Measurements from ENCODE around the gene FRMPD4.

The FRMPD4 gene

GRCh38 chrX:12292996-12293765, 154.9 kb downstream of the FRMPD4 start:
- in situ Hi-C loops (cut with MboI; ENCODE audit: low sequenced_read_pairs) = no loop called here

GRCh38 chrX:12297353-12297752, 159.1 kb downstream of the FRMPD4 start:
- in situ Hi-C loops (cut with MboI; ENCODE audit: low sequenced_read_pairs) = no loop called here

GRCh38 chrX:12301288-12301687, 163.0 kb downstream of the FRMPD4 start:
- in situ Hi-C loops (cut with MboI; ENCODE audit: low sequenced_read_pairs) = no loop called here

DNA sequence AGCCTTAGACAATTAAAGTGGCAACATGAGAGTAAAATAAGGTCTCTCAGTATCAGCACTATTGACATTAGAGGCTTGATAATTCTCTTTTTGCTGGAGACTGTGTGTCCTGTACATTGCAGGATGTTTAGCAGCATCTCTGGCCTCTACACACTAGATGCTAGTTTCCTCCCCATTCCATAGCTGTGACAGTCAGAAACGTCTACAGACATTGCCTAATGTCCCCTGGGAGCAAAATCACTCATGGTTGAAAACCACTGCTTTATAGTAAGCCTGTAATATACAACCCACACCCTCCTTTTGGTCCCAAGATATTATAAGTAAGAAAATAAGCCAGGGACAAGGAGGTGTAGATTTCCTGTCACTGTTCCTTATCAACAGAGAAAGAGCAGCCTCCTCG, 166.0 kb downstream of the FRMPD4 start:
- in situ Hi-C loops (cut with MboI; ENCODE audit: low sequenced_read_pairs) = no loop called here

DNA sequence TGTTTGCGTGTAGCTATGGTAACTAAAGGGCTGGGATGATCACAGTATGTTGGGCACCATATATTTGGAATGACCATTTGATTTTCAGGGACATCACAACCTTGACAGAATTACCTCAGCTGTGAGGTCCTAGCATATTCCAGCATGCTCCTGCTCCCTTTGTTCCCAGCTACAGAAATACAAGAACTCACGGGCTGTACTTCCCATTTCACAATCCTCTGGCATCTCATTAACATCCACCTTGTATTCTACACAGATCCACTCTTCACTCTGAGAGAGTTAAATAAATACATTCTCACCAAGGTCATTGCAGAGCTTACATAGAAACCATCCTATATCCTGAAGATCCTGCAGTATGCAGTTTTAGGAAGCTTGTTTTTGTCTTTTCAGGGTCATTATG, 169.7 kb downstream of the FRMPD4 start:
- in situ Hi-C loops (cut with MboI; ENCODE audit: low sequenced_read_pairs) = no loop called here

- in situ Hi-C loops (cut with MboI; ENCODE audit: low sequenced_read_pairs) = no loop called here
These were observed 170.1 kb downstream of the FRMPD4 start for GRCh38 chrX:12308420-12308819.

- in situ Hi-C loops (cut with MboI; ENCODE audit: low sequenced_read_pairs) = no loop called here
These were observed 170.9 kb downstream of the FRMPD4 start for GRCh38 chrX:12309040-12309743.

GRCh38 chrX:12309744-12310076, 171.4 kb downstream of the FRMPD4 start:
- in situ Hi-C loops (cut with MboI; ENCODE audit: low sequenced_read_pairs) = no loop called here

GRCh38 chrX:12314651-12315050, 176.4 kb downstream of the FRMPD4 start:
- in situ Hi-C loops (cut with MboI; ENCODE audit: low sequenced_read_pairs) = no loop called here

DNA sequence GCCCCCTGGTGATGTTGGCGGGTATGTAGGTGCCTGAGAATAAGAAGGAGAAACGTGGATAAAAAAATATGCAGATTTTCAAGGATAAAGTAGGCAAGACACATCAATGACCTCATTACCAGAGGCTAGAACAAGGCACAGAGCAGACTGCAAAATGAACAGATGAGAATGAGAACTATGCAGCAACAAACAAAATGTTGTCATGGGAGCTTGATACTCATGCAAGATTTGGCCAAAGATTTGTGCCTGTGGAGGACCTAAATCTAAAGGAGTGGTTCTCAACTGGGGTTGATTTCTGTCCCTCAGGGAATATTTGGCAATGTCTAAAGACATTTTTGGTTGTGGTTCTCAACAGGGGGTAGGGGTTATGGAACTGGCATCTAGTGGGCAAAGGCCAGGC, 177.3 kb downstream of the FRMPD4 start:
- in situ Hi-C loops (cut with MboI; ENCODE audit: low sequenced_read_pairs) = no loop called here

GRCh38 chrX:12319003-12319519, 180.8 kb downstream of the FRMPD4 start:
- in situ Hi-C loops (cut with MboI; ENCODE audit: low sequenced_read_pairs) = no loop called here

DNA sequence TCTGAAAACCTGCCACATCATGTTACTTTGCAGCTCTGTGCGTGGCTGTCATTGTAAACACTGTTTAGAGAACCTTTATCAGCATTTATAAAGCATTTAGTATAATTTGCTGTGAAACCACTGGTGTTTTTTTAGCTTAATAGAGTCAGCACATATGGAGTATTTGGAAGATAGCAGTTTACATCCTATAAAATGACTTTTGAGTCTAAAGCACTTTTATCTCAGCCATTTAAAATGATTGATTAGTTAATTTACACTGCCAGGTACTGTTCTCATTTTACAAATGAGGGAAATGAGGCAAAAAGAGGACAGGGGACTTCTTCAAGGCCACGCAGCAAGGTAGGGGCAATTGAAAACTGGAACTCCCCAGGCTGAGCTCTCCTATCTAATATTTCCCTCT, 181.7 kb downstream of the FRMPD4 start:
- in situ Hi-C loops (cut with MboI; ENCODE audit: low sequenced_read_pairs) = no loop called here

DNA sequence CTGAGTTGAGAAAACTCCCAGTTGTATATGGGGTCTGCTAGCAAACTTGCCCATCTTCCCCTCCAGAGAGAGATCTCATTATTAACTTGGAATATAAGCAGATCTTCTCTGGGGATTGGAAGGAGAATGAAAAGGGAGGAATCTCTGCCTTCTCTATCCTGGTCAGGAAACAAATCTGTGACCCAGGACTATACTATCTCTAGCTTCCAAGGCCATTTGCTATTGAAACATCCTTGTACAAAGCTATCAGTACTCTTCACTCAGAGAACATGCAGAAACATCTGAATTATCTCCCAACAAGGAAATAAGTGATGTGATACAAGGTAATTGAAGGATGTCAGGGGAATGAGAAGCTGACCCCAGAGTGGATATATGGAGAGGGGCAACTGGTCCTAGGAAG, 183.8 kb downstream of the FRMPD4 start:
- in situ Hi-C loops (cut with MboI; ENCODE audit: low sequenced_read_pairs) = no loop called here

GRCh38 chrX:12325171-12325570, 186.9 kb downstream of the FRMPD4 start:
- in situ Hi-C loops (cut with MboI; ENCODE audit: low sequenced_read_pairs) = no loop called here

GRCh38 chrX:12327836-12328235, 189.6 kb downstream of the FRMPD4 start:
- in situ Hi-C loops (cut with MboI; ENCODE audit: low sequenced_read_pairs) = no loop called here

DNA sequence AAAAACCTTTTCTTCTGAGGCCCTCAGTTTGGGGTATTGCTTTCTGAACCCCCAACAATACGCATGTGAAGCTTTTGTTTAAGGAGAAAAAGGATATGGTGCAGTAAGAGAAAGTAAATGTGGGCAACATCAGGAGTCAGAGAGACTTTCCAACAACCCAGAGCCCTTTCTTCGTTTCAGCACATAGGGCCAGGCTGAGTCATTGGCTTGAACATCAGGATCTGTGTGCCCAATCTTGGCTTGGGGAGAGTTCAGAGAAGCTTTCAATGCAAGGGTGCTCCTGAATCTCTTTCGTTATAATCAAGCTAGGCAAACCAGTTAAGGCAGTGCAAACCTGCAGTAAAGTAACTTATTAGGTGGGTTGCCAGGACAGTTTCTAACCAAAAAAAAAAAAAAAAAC, 191.2 kb downstream of the FRMPD4 start:
- in situ Hi-C loops (cut with MboI; ENCODE audit: low sequenced_read_pairs) = no loop called here

- in situ Hi-C loops (cut with MboI; ENCODE audit: low sequenced_read_pairs) = no loop called here
These were observed 192.6 kb downstream of the FRMPD4 start for GRCh38 chrX:12330841-12331240.

- in situ Hi-C loops (cut with MboI; ENCODE audit: low sequenced_read_pairs) = no loop called here
These were observed 194.6 kb downstream of the FRMPD4 start for GRCh38 chrX:12332786-12333347.

DNA sequence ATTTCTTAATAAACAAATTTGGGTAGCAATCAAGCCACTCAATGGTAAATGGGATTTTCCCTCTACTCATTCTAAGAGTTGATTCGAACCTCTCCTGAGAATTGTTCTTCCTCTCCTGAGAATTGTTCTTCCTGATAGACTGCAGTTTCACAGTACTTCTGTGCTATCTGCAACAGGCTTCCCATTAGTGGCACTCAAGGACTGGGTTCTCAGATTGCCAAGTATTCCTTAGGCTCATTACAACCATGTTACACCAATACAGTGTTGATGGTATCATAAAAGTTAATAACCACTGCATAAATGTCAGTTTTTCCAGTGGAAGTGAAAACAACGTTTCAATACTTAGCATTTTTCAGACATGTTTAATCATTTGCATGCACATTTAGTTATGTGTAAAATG, 201.6 kb downstream of the FRMPD4 start:
- in situ Hi-C loops (cut with MboI; ENCODE audit: low sequenced_read_pairs) = no loop called here

- in situ Hi-C loops (cut with MboI; ENCODE audit: low sequenced_read_pairs) = no loop called here
These were observed 206.7 kb downstream of the FRMPD4 start for GRCh38 chrX:12344954-12345353.

- in situ Hi-C loops (cut with MboI; ENCODE audit: low sequenced_read_pairs) = no loop called here
These were observed 210.9 kb downstream of the FRMPD4 start for GRCh38 chrX:12349201-12349600.

DNA sequence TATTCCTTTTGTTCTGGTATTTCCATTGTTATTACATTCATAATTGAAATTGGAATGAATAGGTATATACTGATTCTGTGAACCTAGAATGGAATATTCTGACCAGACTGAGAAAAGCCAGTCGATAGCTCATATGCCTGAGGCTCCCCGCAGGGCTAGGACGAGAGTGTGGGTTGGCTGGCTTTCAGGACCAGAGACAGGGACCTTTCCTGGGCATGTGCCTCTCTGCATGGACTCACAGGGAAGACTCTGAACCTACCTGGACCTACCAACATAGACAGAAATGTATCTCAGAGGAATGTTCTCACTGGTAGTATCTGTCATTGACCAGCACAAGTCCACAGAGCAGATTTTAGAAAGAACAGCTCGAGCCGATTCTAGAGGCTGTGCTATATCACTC, 214.6 kb downstream of the FRMPD4 start:
- in situ Hi-C loops (cut with MboI; ENCODE audit: low sequenced_read_pairs) = no loop called here
